Right lobe of liver (tissue), 6 donors: ENCODE results near the gene CARD8. TPM values are rescaled to one million over a fixed set of nuclear protein-coding genes. Genes with fewer than 3 reads are reported as not detected.
A peak's percentile ranks its signal among the peaks of the same experiment; 100 is the strongest.

Experiments used
- ATAC-seq, 4 donors: fragments of 200-7000 bp; cut with Tn5 transposase; one replicate each; pipeline ENCODE4 v1.9.1; 2020; ENCODE audit warnings: mild to moderate bottlenecking in 4 of 4, moderate library complexity in 4 of 4
- DNase-seq, 3 donors: peaks; one replicate each; pipeline ENCODE4 v3.0.0-alpha.2; 2020
- H3K27ac ChIP-seq, 3 donors: fragments of 200-600 bp; one replicate each; pipeline ENCODE4 v1.8.0; 2022
- H3K27me3 ChIP-seq, 2 donors: fragments of 200-600 bp; one replicate each; pipeline ENCODE4 v1.8.0; 2022
- H3K36me3 ChIP-seq, 4 donors: fragments of 200-600 bp; sonication (generic) in 1 of 4; one replicate each; pipeline versions ENCODE4 v1.5.1 to v1.8.0; 2017 to 2022; ENCODE audit warnings: control low read depth in 1 of 4
- H3K4me1 ChIP-seq, 4 donors: fragments of 200-600 bp; sonication (generic) in 1 of 4; one replicate each; pipeline versions ENCODE4 v1.5.1 to v1.8.0; 2017 to 2022; ENCODE audit warnings: control low read depth in 1 of 4
- H3K4me3 ChIP-seq, 3 donors: fragments of 200-600 bp; one replicate each; pipeline ENCODE4 v1.8.0; 2022
- H3K9me3 ChIP-seq, 4 donors: fragments of 200-600 bp; sonication (generic) in 1 of 4; one replicate each; pipeline versions ENCODE4 v1.5.1 to v1.8.0; 2017 to 2022; ENCODE audit warnings: control low read depth in 1 of 4
- CTCF ChIP-seq, 4 donors: fragments of 200-600 bp in 3 of 4; fragments of 450-650 bp in 1 of 4; IDR thresholded peaks; one replicate each; pipeline versions ENCODE4 v1.5.1 to v1.8.0; 2016 to 2022; ENCODE audit warnings: antibody characterized with exemption in 4 of 4, mild to moderate bottlenecking in 2 of 4
- POLR2A ChIP-seq: fragments of 450-650 bp; IDR thresholded peaks from one replicate; pipeline ENCODE4 v1.6.1; 2017; ENCODE audit warnings: antibody characterized with exemption, mild to moderate bottlenecking
- WGBS: methylation state at CpG from one replicate; pipeline ENCODE4 v1.1.6; 2018; ENCODE audit warnings: low coverage, low lambda C conversion rate; ENCODE audit not compliant: insufficient coverage; ENCODE audit errors: missing lambda C conversion rate; 5-methylcytosine and 5-hydroxymethylcytosine counted together
- intact Hi-C, 2 donors: fragments of 100-400 bp; cut with DNase I; formaldehyde crosslinking; loops; one replicate each; pipeline versions ENCODE4 v1.11.2 to v1.14.1; 2022
- total RNA-seq, 6 experiments: library from RNA; depleted of rRNA in 2 of 6; stranded (reverse); fragments of >200 nt in 2 of 6; fragmentation: NEBNext Ultra II Directional in 3 of 6; extraction: Animal tissue kit (Norgen Biotek cat#: 25700) in 3 of 6; gene quantifications; one replicate each; pipeline versions ENCODE4 v1.1.0 to v1.2.4, GENCODE V29; 2016 to 2023
- donor health status: DM: no; HTN: yes; CAD: no.
- donor health status: DM: no; HTN: no; CAD: no.
- donor health status: DM: no; HTN: no; CAD: no.
- donor health status: DM: no; HTN: yes; CAD: no.
- donor health status: DM: no; HTN: yes; CAD: no.

The CARD8 gene
- total RNA-seq, 6 experiments from 2014 or later = 15.4 to 24.5 (median 19.8) TPM

GRCh38 chr19:48203222-48203793, 52.4 kb downstream of the CARD8 start:
- WGBS = 4% methylated on average over 5 of the region's 5 CpGs
- TF ChIP-seq POLR2A (no peak), CTCF (IDR thresholded peaks at IDR 0.05) (no peak)
- Histone ChIP-seq H3K27me3 (no peaks in the 10 kb centered on the region), H3K36me3 (no peaks in the 10 kb centered on the region), H3K4me1 (peaks cover 0 to 6% (median 0%) of the 10 kb centered on the region in 4 donors), H3K27ac (peak overlapping the region in 2 of 3 donors; percentile 19 to 50), H3K9me3 (no peaks in the 10 kb centered on the region), H3K4me3 (peak overlapping the region; percentile 57 to 81 (median 68))
- ATAC-seq (no peak), DNase-seq (no peak)
- intact Hi-C loops = no loop called here

- no peaks in the 10 kb centered on the region for H3K36me3 ChIP-seq
- WGBS = 50% methylated on average over 11 of the region's 13 CpGs
- H3K27me3 ChIP-seq = no peaks in the 10 kb centered on the region
- ATAC-seq = peak; percentile 10 to 55 (median 38)
- H3K4me3 ChIP-seq = no peak overlapping the region
- no peak for TF ChIP-seq POLR2A
- TF ChIP-seq CTCF (IDR thresholded peaks at IDR 0.05) = no peak
- no peaks in the 10 kb centered on the region for H3K9me3 ChIP-seq
- H3K27ac ChIP-seq = no peak overlapping the region
- intact Hi-C loops = no loop called here
- no peaks in the 10 kb centered on the region for H3K4me1 ChIP-seq
- DNase-seq = peak in 1 of 3 donors; percentile 41
Observed at GRCh38 chr19:48196933-48197665, 58.6 kb downstream of the CARD8 start.

- TF ChIP-seq CTCF (IDR thresholded peaks at IDR 0.05) (no peak), POLR2A (no peak)
- Histone ChIP-seq H3K27ac (no peak overlapping the region), H3K4me1 (no peaks in the 10 kb centered on the region), H3K4me3 (no peak overlapping the region), H3K36me3 (no peaks in the 10 kb centered on the region), H3K9me3 (no peaks in the 10 kb centered on the region), H3K27me3 (no peaks in the 10 kb centered on the region)
- DNase-seq (peak in 1 of 3 donors; percentile 47), ATAC-seq (peak; percentile 16 to 33 (median 20))
- intact Hi-C loops = no loop called here
- WGBS = 100% methylated on average over 2 of the region's 23 CpGs
Observed at GRCh38 chr19:48196321-48196763, 59.4 kb downstream of the CARD8 start.

GRCh38 chr19:48194844-48195830, 60.6 kb downstream of the CARD8 start:
- 71% methylated on average over 40 of the region's 95 CpGs for WGBS
- no peak overlapping the region for H3K27ac ChIP-seq
- no peak for TF ChIP-seq CTCF (IDR thresholded peaks at IDR 0.05)
- TF ChIP-seq POLR2A = no peak

More at GRCh38 chr19:48194844-48195830, 60.6 kb downstream of the CARD8 start:
- DNase-seq (peak in 1 of 3 donors; percentile 41), ATAC-seq (no peak)
- no peaks in the 10 kb centered on the region for H3K4me1 ChIP-seq
- H3K4me3 ChIP-seq = no peak overlapping the region
- intact Hi-C loops = no loop called here
- no peaks in the 10 kb centered on the region for H3K27me3 ChIP-seq
- H3K36me3 ChIP-seq = no peaks in the 10 kb centered on the region
- H3K9me3 ChIP-seq = no peaks in the 10 kb centered on the region
